Glomerular endothelial cell (primary cell): ENCODE measurements around the gene LIMS2. TPM values are rescaled to one million over a fixed set of nuclear protein-coding genes. Genes with fewer than 3 reads are reported as not detected.

Experiments used
- DNase-seq: peaks from one replicate; pipeline ENCODE4 v3.0.0-alpha.2; 2011; ENCODE audit warnings: low read depth, low spot score; ENCODE audit errors: extremely low read depth
- total RNA-seq: library from RNA; depleted of rRNA; stranded (reverse); fragments of >200 nt; gene quantifications from 2 replicates; pipeline ENCODE4 v1.2.3, GENCODE V29; 2015

LIMS2 gene
- total RNA-seq, 1 donor from 2014 or later: 15.6 TPM

- no peak for DNase-seq
Observed at GRCh38 chr2:127608061-127609030, 67.0 kb downstream of the LIMS2 start.

DNA sequence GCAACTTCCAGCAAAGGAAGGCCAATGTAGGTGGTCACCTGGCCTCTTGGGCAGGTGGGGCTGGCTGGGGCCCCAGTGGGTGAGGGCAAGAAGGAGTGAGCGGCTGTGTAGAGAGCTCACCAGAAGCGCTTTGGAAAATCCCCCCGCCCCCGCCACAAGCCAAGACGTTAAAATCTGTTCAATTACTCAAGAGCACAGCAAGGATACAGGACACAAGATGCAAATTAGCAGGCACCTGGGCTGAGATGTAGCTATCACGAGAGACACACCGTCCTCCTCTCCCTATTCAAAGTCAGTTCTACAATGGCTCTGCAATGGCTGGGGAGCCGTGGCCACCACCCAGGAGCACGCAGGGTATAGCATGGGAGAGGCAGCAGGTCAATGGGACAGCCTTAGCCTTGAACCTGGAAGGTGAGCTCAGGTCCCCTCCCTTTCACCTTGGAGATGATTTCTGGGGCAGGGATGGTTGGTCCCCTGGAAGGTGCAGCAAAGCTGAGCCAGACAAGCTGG is 67.9 kb downstream of the LIMS2 start:
- no peak for DNase-seq

GRCh38 chr2:127606625-127607398 is 68.5 kb downstream of the LIMS2 start:
- no peak for DNase-seq

- no peak for DNase-seq
Observed at GRCh38 chr2:127605691-127606263, 69.6 kb downstream of the LIMS2 start.

- DNase-seq: no peak
Observed at GRCh38 chr2:127604986-127605385, 70.3 kb downstream of the LIMS2 start.

- DNase-seq: no peak
Observed at GRCh38 chr2:127599211-127599610, 76.1 kb downstream of the LIMS2 start.

GRCh38 chr2:127598711-127599110 is 76.6 kb downstream of the LIMS2 start:
- no peak for DNase-seq

DNA sequence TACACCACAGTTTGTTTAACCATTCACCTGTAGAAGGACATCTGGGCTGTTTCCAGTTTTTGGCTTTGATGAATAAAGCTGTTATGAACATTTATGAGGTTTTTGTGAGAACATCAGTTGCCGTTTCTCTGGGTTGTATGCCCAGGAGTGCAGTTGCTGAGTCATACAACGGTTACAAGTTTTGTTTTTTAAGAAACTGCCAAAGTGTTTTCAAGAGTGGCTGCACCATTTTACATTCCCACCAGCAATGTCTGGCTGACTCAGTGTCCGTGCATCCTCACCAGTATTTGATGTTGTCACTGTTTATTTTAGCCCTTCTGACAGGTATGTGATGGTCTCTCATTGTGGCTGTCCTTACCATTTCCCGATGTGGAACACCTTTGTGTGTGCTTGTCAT is 77.3 kb downstream of the LIMS2 start:
- no peak for DNase-seq

DNA sequence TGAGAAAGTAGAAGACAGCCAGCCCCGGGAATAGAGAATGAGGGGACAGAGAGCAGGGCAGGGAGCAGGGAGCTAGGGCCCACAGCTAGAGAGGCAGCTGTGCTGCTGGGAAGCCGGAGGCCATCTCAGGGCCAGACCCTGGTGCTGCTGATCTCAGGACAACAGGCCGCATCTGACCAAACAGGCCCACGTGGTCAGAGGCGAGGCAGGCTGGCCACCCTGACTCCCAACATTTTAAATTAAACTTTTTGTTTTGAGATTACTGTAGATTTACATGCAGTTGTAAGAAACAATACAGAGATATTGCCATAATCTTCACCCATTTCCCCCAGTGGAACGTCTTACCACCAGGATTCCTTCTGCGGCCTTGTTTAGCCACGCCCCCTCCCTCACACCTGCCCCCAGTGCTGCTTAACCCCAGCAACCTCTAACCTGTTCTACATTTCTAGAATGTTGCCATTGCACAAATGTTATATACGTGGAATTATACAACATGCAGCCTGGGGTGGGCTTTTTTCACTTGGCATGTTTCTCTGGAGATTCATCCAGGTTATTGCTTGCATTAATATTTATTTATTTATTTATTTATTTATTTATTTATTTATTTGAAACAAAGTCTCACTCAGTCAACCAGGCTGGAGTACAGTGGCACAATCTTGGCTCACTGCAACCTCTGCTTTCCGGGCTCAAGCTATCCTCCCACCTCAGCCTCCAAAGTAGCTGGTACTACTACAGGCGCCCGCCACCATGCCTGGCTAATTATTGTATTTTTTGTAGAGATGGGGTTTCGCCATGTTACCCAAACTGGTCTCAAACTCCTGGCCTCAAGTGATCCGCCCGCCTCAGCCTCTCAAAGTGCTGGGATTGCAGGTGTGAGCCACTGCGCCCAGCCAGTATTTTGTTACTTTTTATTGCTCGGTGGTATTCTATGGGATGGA is 78.0 kb downstream of the LIMS2 start:
- DNase-seq: no peak

DNA sequence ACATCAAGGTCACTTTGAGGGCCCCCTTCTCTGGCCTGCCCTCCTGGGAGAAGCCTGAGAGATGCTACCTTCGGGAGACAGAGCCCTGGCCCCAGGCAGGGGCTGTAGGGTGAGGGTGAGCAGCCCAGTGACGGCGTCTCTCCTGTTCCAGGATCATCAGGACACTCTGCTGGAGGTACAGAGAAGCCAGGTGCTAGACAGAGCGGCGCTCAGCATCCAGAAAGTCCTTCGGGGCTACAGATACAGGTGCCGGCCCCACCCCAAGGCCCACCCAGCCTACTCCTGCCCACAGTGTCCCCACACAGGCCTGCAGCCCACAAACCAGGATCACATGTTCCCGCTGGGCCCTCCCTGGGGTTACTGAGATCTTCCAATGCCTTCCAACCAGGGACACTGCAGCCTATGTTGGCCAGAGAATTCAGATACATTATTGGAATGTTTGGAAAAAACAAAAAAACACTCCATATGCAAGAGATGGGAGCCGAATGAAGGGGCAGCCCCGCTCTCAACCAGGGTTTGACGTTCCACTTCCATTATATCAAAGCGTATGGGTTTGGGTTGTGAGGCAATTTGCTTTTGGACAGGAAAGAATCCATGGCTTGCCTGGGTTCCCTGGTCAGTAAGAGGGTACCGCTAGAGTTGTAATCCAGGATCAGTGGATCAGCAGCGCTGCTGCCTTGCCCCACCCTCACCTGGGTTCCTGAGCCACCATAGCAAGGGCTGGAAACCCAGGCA is 78.9 kb downstream of the LIMS2 start:
- DNase-seq: no peak

GRCh38 chr2:127594116-127594591 is 81.2 kb downstream of the LIMS2 start:
- DNase-seq: no peak

DNA sequence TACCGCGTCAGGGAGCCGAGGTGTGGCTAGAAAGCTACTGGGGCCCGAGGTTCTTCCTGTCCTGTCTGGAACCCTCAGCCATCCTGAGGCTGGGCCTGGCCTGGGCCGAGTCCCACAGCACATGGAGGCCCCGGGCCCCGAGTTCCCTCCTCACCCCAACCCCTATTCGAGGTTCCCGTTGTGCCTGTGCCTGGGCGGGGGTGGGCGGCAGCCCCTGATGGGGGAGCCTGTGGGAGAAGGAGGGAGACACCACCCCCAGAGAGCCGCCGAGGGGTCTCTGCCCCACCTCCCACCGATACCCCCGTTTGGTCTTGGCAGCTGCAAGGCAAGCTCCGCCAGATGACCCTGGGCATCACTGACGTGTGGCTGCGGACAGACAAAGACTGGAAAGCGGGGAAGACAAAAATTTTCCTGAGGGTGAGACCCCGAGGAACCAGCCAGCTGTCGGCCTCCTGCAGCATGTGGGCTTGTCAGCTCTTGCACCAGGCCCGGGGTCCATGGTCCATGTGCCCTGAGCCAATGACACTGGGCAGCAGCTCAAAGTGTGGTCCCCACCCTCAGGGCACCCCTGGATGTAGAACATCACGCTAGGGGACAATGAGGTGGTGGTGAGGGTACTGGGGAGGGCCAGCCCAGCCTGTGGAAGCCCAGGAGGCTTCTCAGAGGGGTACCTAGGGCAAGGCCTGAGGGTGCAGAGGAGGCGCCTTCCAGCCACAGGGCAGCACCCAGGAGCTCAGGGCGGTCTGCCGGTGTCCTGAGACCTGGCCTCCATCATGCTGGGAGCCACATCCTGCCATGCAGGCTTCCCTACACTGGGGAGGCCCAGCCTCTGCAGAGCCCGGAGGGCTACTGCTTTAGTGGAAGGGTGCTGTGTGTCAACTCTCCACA is 81.9 kb downstream of the LIMS2 start:
- no peak for DNase-seq

GRCh38 chr2:127592761-127593227 is 82.5 kb downstream of the LIMS2 start:
- no peak for DNase-seq

GRCh38 chr2:127591221-127591923 is 84.0 kb downstream of the LIMS2 start:
- peak; percentile 7 for DNase-seq

DNA sequence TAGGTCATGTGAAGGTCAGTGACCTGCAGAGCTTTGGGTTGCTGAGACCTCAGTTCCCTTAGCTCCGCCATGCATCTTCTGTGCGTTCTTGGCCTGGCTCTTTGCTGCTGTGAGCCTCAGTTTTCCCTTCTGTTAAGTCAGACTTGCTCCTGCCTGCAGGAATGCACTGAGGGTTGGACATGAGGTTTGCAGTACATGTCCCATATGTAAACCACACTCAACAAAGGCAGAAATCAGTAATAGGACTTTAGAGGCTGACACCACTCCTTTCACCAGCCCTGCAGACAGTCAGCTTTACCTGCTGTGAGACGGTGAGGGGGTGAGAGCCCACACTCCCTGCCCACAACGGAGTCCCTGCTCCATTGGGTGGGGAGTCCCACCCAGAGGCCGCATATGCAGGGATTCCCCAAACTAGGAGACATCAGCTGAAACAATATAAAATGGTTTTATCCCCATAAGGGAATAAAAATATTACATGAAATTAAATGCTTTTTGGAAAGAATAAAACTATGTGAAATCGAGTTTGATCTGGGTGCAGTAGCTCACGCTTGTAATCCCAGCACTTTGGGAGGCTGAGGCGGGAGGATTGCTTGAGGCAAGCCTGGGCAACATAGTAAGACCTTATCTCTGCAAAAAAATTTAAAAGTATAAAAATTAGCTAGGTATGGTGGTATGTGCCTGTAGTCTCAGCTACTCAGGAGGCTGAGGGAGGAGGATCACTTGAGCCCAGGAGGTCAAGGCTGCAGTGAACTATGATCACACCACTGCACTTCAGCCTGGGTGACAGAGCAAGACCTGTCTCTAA is 84.7 kb downstream of the LIMS2 start:
- DNase-seq: no peak

- DNase-seq: no peak
Observed at GRCh38 chr2:127589841-127590240, 85.5 kb downstream of the LIMS2 start.

- DNase-seq: no peak
Observed at GRCh38 chr2:127589358-127589757, 86.0 kb downstream of the LIMS2 start.
